Testis (tissue), 2 donors: ENCODE results near the gene EGLN2.

Source experiments
- CTCF ChIP-seq, 3 experiments: fragments of 450-650 bp in 2 of 3; fragments of 200-600 bp in 1 of 3; sonication (generic) in 1 of 3; IDR thresholded peaks; one replicate each; pipeline ENCODE4 v1.5.1; 2016 to 2019; ENCODE audit warnings: antibody characterized with exemption in 3 of 3, mild to moderate bottlenecking in 2 of 3, moderate library complexity in 1 of 3
- POLR2A ChIP-seq: fragments of 450-650 bp; IDR thresholded peaks from one replicate; pipeline ENCODE4 v1.6.1; 2017; ENCODE audit warnings: antibody characterized with exemption, mild to moderate bottlenecking, moderate library complexity

- TF ChIP-seq CTCF (IDR thresholded peaks at IDR 0.05) = no peak
- no peak for TF ChIP-seq POLR2A
Observed at GRCh38 chr19:40808021-40808325, 9.0 kb downstream of the EGLN2 start.
